Fibroblast of lung (primary cell): ENCODE data around the gene LORICRIN.

ENCODE experiments used
- EZH2 ChIP-seq: IDR thresholded peaks from 2 replicates; pipeline ENCODE4 v1.5.1; 2012; ENCODE audit warnings: low read length, control low read depth, mild to moderate bottlenecking; ENCODE audit errors: missing control alignments
- TF ChIP-seq, protein P1 (sequence below), 2 donors: IDR thresholded peaks in 1 of 2; conservative IDR thresholded peaks in 1 of 2; 1 replicate in 1 of 2; 2 replicates in 1 of 2; pipeline ENCODE4 v1.5.1; 2011 to 2012; ENCODE audit warnings: low read length in 2 of 2, control low read depth in 1 of 2, inconsistent platforms in 1 of 2, low read depth in 1 of 2, mild to moderate bottlenecking in 1 of 2

DNA sequence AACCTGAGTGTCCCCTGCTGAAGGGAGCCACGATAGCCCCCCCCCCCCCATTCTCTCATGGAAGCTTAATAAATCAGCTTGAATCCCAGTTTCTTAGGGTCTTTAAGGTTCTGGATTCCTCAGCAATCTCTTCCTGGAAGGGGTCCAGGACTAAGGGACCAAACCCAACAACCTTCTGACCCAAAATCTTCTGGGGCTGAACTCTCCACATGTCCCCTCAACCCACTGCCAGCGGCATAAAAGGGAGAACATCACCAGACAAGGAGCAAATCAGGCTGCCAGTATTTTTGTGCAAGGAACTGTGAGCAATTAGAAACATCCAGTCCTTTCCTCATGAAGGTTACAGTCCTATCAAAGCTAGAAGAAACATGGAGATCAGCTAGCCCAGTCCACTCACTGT is 12.7 kb upstream of the LORICRIN start:
- no peak for TF ChIP-seq EZH2
- TF ChIP-seq, protein P1, sequence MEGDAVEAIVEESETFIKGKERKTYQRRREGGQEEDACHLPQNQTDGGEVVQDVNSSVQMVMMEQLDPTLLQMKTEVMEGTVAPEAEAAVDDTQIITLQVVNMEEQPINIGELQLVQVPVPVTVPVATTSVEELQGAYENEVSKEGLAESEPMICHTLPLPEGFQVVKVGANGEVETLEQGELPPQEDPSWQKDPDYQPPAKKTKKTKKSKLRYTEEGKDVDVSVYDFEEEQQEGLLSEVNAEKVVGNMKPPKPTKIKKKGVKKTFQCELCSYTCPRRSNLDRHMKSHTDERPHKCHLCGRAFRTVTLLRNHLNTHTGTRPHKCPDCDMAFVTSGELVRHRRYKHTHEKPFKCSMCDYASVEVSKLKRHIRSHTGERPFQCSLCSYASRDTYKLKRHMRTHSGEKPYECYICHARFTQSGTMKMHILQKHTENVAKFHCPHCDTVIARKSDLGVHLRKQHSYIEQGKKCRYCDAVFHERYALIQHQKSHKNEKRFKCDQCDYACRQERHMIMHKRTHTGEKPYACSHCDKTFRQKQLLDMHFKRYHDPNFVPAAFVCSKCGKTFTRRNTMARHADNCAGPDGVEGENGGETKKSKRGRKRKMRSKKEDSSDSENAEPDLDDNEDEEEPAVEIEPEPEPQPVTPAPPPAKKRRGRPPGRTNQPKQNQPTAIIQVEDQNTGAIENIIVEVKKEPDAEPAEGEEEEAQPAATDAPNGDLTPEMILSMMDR (conservative IDR thresholded peaks at IDR 0.05 in 1 of 2, IDR thresholded peaks at IDR 0.05 in 1 of 2; ENCODE audit: low read depth in 1 of 2, low read length in 2 of 2): no peak
